NT2/D1 (cell line): ENCODE results near the gene HAUS7.

ENCODE experiments used
- DNase-seq: peaks from one replicate; pipeline ENCODE4 v3.0.0-alpha.2; 2011; ENCODE audit warnings: low read depth, low spot score
- H3K27me3 ChIP-seq: 2 replicates; pipeline ENCODE4 v1.6.0; 2011; ENCODE audit warnings: mild to moderate bottlenecking; ENCODE audit not compliant: insufficient read length, insufficient read depth
- H3K36me3 ChIP-seq: 2 replicates; pipeline ENCODE4 v1.6.1; 2011; ENCODE audit warnings: mild to moderate bottlenecking, low read length, mixed read lengths; ENCODE audit not compliant: insufficient read depth, insufficient read length
- H3K4me1 ChIP-seq: 2 replicates; pipeline ENCODE4 v1.5.1; 2011; ENCODE audit not compliant: insufficient read depth, insufficient read length
- H3K4me3 ChIP-seq: 2 replicates; pipeline ENCODE4 v1.5.1; 2011; ENCODE audit warnings: low read depth; ENCODE audit not compliant: insufficient read length
- H3K9ac ChIP-seq: 2 replicates; pipeline ENCODE4 v1.6.0; 2011; ENCODE audit warnings: low read depth; ENCODE audit not compliant: insufficient read length
- H3K9me3 ChIP-seq: 2 replicates; pipeline ENCODE4 v1.5.1; 2011; ENCODE audit warnings: mild to moderate bottlenecking, low read length; ENCODE audit not compliant: insufficient read depth
- SUZ12 ChIP-seq: IDR thresholded peaks from 2 replicates; pipeline ENCODE4 v1.6.1; 2011; ENCODE audit not compliant: insufficient read length, insufficient read depth; ENCODE audit errors: extremely low read depth
- YY1 ChIP-seq: IDR thresholded peaks from 2 replicates; pipeline ENCODE4 v1.6.1; 2011; ENCODE audit not compliant: insufficient read length, insufficient read depth
- ZNF274 ChIP-seq: IDR thresholded peaks from 2 replicates; pipeline ENCODE4 v1.6.1; 2011; ENCODE audit warnings: mild to moderate bottlenecking, low read depth, low read length

The HAUS7 gene

DNA sequence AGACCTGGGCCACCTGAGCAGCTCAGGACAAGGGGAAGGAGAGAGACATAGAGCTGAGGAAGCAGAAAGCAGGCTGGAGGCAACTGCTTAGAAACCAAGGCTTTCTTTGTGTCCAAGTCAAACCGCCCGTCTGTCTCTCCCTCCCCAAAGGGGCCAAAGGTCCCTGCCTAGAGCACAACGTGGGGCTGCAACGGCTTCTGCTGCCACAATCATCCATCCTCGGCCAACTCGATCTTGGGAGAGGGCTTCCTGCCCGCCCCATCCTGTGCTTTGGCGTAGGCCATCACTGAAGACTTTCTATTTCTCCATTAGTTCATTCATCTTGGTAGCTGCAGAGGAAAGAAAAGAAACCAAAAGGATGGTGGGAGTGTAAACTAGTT is 22.8 kb downstream of the HAUS7 start:
- no peak for DNase-seq
- no peak for TF ChIP-seq ZNF274
- no peak for TF ChIP-seq YY1
- no peak for TF ChIP-seq SUZ12
- no peak overlapping the region for H3K4me3 ChIP-seq
- H3K9ac ChIP-seq: no peak overlapping the region
- H3K27me3 ChIP-seq: no peaks in the 10 kb centered on the region
- H3K9me3 ChIP-seq: no peaks in the 10 kb centered on the region
- no peaks in the 10 kb centered on the region for H3K4me1 ChIP-seq
- no peaks in the 10 kb centered on the region for H3K36me3 ChIP-seq

DNA sequence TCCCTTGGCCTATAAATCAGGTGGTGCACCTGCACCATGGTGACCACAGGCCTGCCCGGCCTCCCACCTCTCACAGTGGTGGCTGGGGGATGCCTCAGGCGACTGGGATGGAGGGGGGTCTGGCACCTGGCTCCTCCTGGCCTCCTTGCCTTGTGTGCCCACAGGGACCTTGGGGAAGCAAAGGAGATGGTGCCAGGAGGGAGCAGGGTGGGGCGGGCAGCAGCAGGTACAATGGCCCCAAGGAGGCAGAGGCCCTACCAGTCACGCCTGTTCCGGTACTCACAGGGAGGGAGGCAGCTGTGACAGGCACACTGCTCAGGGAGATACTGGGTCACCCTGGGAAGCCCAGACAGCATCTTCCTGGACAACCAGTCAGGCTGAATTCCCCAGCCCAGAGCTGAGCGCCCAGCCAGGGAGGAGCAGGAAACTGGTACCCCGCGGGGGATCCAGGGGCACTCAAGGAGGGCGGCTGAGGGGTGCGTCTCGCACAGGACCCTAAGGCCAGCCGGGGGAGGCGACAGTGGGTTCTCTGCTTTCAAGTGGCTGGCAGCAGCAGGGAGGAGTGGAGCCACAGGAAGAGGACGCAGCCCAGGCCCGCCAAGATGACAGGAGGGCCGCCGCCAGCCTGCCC is 23.3 kb downstream of the HAUS7 start:
- Histone ChIP-seq H3K4me1 (no peaks in the 10 kb centered on the region), H3K4me3 (no peak overlapping the region), H3K27me3 (no peaks in the 10 kb centered on the region), H3K9ac (no peak overlapping the region), H3K9me3 (no peaks in the 10 kb centered on the region), H3K36me3 (no peaks in the 10 kb centered on the region)
- no peak for DNase-seq
- TF ChIP-seq ZNF274: no peak
- TF ChIP-seq SUZ12: no peak
- TF ChIP-seq YY1: no peak

DNA sequence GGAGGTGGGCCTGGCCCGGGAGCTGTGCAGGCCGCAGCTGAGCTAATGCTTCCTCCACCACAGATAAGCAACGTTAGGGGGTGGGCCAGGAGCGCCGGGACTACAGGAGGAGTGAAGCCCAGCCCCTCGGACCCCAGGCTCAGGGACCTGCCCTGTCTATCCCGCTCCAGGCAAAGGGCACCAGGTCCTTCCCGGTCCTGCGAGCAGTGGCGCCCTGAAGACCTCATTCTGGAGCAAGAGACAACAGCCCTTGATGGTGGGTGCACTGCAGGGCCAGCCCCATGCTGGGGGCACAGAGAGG is 23.8 kb downstream of the HAUS7 start:
- DNase-seq: no peak
- Histone ChIP-seq H3K4me3 (no peak overlapping the region), H3K27me3 (no peaks in the 10 kb centered on the region), H3K9me3 (no peaks in the 10 kb centered on the region), H3K4me1 (no peaks in the 10 kb centered on the region), H3K9ac (no peak overlapping the region), H3K36me3 (no peaks in the 10 kb centered on the region)
- TF ChIP-seq YY1 (no peak), ZNF274 (no peak), SUZ12 (no peak)

DNA sequence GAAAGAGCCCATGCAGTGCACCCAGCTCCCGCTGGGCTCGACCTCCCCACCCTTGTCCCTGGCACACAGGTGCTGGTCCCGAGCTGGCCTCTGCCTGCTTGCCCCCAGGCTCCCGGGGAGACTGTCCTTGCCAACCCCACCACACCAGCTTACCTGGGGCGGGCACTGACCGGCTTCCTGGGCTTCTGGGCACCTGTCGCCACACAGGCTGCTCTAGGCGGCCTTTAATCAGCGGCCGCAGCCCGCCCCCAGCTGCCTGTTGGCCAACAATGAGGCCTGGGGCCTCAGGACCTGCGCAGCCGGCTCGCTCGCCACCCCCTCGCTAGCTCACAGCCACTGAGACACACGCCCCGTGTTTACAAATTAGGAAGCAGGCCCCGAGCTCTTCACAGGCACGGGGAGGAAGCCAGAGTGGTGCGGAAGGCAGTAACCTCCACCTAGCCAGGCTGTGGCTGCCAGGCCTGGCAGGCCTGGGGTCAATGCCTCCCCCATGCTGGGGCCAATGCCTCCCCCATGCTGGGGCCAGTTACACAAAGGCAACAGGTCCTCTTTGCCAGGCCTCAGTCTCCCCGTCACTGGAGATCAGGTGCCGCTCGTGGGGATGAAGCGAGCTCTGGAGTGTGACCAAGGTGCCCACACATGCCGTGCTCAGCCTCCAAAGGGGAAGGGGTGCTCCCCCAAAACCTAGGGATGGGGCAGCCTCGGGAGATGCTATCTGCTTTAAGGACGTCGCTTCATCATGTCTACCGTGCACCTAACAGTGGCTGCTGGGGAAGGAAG is 24.3 kb downstream of the HAUS7 start, which contains the start of gene TREX2:
TSS of gene TREX2 (minus strand) at position 201 of the 780 bp plus-strand sequence. CDS start 626 bp downstream, outside the sequence.
- TF ChIP-seq YY1 (no peak), SUZ12 (no peak)

DNA sequence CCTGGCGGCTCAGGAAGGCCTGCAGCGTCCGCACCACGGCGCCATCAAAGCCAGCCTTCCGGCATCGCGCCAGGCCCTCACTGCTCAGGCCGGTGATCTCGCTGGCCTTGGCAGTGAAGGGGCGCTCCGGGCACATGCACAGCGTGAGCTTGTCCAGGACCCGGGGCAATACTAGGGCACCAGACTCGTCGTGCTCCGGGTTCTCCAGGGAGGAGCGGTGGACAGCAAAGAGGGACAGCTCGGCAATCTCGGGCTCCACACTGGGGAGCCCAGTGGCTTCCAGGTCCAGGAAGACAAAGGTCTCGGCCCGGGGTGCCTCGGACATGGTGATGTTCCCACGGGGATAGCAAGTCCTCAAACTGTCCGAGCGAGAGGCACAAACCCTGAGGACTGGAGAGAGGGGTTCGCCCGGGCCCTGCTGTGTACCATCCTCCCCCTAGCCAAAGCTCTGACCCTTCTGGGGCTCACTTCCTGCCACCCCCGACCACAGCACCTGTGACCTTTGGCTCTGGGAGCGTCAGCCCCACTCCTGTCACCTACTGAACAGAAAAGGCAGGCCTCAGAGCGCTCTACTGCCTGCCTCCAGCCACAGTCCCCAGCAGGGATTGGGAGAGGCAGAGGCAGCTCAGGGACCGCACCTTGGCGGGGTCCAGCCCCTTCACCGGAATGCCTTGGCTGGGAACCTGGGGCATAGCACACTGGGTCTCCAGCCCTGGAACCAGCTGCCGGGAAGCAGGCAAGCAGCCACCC is 25.1 kb downstream of the HAUS7 start:
- TF ChIP-seq SUZ12: no peak
- no peak for TF ChIP-seq ZNF274
- no peak for TF ChIP-seq YY1
- DNase-seq: no peak
- Histone ChIP-seq H3K9ac (no peak overlapping the region), H3K36me3 (no peaks in the 10 kb centered on the region), H3K4me3 (no peak overlapping the region), H3K4me1 (no peaks in the 10 kb centered on the region), H3K9me3 (no peaks in the 10 kb centered on the region), H3K27me3 (no peaks in the 10 kb centered on the region)

More for the DNA sequence above, 24.3 kb downstream of the HAUS7 start, which contains the start of gene TREX2:
- H3K9me3 ChIP-seq: no peaks in the 10 kb centered on the region
- no peak for DNase-seq
- H3K4me3 ChIP-seq: no peak within 1 kb of the TSS
- no peaks in the 10 kb centered on the region for H3K4me1 ChIP-seq
- no peaks in the 10 kb centered on the region for H3K36me3 ChIP-seq
- H3K9ac ChIP-seq: no peak within 1 kb of the TSS
- H3K27me3 ChIP-seq: no peaks in the 10 kb centered on the region

DNA sequence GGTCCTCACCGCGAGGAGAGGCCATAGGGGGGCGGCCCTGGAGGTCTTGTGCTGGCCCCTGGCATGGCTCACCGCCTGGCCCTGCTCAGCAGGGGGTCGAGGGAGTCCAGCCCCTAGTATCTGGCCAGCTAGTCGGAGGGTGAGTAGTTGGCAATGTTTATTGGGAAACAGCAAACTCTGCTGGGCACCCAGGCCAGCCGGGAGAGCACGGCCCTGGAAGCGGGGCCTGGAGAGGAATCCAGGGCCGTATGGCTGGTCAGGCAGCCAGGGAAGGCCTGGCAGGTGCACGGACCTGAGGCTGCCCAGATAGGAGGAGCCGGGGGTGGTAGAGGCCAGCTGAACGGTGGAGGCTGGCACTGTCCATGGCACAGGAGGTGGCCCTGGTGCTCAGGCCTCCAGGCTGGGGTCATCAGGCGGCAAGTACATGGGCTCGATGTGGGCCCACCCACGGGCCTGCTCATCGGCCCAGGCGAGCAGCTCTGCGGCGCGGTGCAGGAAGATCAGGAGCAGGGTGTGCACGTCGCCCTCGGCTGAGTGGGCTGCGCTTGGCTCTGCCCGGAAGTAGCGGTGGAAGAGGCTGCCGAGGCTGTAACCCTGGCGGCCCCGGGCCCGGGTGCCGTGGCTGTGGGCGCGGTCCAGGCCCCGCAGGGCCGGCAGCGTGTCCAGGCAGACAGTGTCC is 25.9 kb downstream of the HAUS7 start:
- H3K9me3 ChIP-seq: no peaks in the 10 kb centered on the region
- TF ChIP-seq SUZ12 (no peak), ZNF274 (no peak), YY1 (no peak)
- H3K4me3 ChIP-seq: no peak overlapping the region
- H3K36me3 ChIP-seq: no peaks in the 10 kb centered on the region
- no peak overlapping the region for H3K9ac ChIP-seq
- H3K4me1 ChIP-seq: no peaks in the 10 kb centered on the region
- H3K27me3 ChIP-seq: no peaks in the 10 kb centered on the region
- no peak for DNase-seq
